ENCODE results near the gene FAM170B. TPM values are rescaled to one million over a fixed set of nuclear protein-coding genes. Genes with fewer than 3 reads are reported as not detected.

FAM170B gene
- total and polyA plus RNA-seq, 9 of the 15 experiments (the other 6 are each of a cell fraction or from before 2014, with no cell fraction given), result 0.11 to 0.21 TPM; not detected in 7

GRCh38 chr10:49123981-49124950 lies 9.6 kb downstream of the FAM170B start:
- Histone ChIP-seq H3K27me3 (ENCODE audit: control insufficient read depth in 2 of 2, insufficient read depth in 2 of 2, low read length in 2 of 2) (peaks cover 10 to 15% of the 10 kb centered on the region in 2 experiments), H3K36me3 (ENCODE audit: control insufficient read depth, insufficient read depth, low read length) (no peaks in the 10 kb centered on the region), H3K4me2 (ENCODE audit: insufficient read depth, low read length) (no peak overlapping the region), H3K9me1 (ENCODE audit: control insufficient read depth, insufficient read depth, low read length) (no peaks in the 10 kb centered on the region), H3K9ac (ENCODE audit: insufficient read depth in 1 of 2, low read depth in 2 of 2, low read length in 2 of 2) (no peak overlapping the region), H2AFZ (ENCODE audit: low read depth, low read length) (no peak overlapping the region), H3K27ac (ENCODE audit: extremely low read depth, low read depth, low read length) (no peak overlapping the region), H3K79me2 (ENCODE audit: control insufficient read depth, insufficient read depth, low read length) (no peaks in the 10 kb centered on the region), H3K4me3 (no peak overlapping the region), H3K4me1 (replicated peaks in 1 of 2; ENCODE audit: control insufficient read depth in 2 of 2, insufficient read depth in 2 of 2, low read length in 2 of 2) (no peaks in the 10 kb centered on the region), H3K9me3 (replicated peaks; ENCODE audit: control insufficient read depth, insufficient read depth, low read depth, low read length) (no peaks in the 10 kb centered on the region), H4K20me1 (replicated peaks; ENCODE audit: control insufficient read depth, insufficient read depth, low read length) (no peaks in the 10 kb centered on the region)
- ATAC-seq (no peak), FAIRE-seq (no peak), DNase-seq (ENCODE audit: extremely low read depth in 1 of 4, low spot score in 3 of 4) (no peak)
- intact Hi-C loops (cut with micrococcal nuclease), result no loop called here
- TF ChIP-seq ZNF551 (CRISPR knock-in tag; IDR thresholded peaks at IDR 0.05), result no peak
- no peak for TF ChIP-seq HNRNPH1 (optimal IDR thresholded peaks at IDR 0.05; ENCODE audit: low read depth, low read length)
- TF ChIP-seq, protein P1, sequence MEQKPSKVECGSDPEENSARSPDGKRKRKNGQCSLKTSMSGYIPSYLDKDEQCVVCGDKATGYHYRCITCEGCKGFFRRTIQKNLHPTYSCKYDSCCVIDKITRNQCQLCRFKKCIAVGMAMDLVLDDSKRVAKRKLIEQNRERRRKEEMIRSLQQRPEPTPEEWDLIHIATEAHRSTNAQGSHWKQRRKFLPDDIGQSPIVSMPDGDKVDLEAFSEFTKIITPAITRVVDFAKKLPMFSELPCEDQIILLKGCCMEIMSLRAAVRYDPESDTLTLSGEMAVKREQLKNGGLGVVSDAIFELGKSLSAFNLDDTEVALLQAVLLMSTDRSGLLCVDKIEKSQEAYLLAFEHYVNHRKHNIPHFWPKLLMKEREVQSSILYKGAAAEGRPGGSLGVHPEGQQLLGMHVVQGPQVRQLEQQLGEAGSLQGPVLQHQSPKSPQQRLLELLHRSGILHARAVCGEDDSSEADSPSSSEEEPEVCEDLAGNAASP (IDR thresholded peaks at IDR 0.05), result no peak
- no peak for TF ChIP-seq L3MBTL2 (IDR thresholded peaks at IDR 0.05)
- TF ChIP-seq SMARCA5 (IDR thresholded peaks at IDR 0.05), result no peak
- TF ChIP-seq FOXK2 (conservative IDR thresholded peaks at IDR 0.05 in 1 of 2, IDR thresholded peaks at IDR 0.05 in 1 of 2; ENCODE audit: low read depth in 2 of 2), result no peak
- ChIA-PET POLR2A (interaction anchor here (0.5 to 0.7 kb wide), 2 partner anchors 24 to 145 kb away, joined by 3 to 5 read pairs; no protein-coding TSS in a partner anchor), CTCF (ENCODE audit: low intra/inter-chr PET ratio) (no interaction called here)
- in situ Hi-C loops (cut with MboI), result no loop called here
- WGBS (ENCODE audit: insufficient coverage, low coverage, missing lambda C conversion rate), result 24% methylated on average over 7 of the region's 7 CpGs
- no TSS peak for BruUV-seq (replicated peaks)

Measured in K562 (cell line).